T-cell (primary cell): ENCODE measurements around the gene ASCC1. TPM values are rescaled to one million over a fixed set of nuclear protein-coding genes. Genes with fewer than 3 reads are reported as not detected.

Experiments used
- ATAC-seq, 4 experiments: fragments of 200-7000 bp in 3 of 4; fragments of 150-1000 bp in 1 of 4; cut with Tn5 transposase; replicated peaks in 1 of 4; 1 replicate in 3 of 4; 2 replicates in 1 of 4; pipeline ENCODE4 v1.10.0; 2021; ENCODE audit warnings: moderate library complexity in 3 of 4, mild to moderate bottlenecking in 2 of 4, moderate number of reproducible peaks in 1 of 4
- CTCF ChIA-PET, 2 donors: fragments of 300-600 bp; sonication (Branson Sonifier 250); formaldehyde crosslinking; loops; one replicate each; lab custom pipeline; 2022; ENCODE audit warnings: antibody characterized with exemption in 2 of 2; lab: Charles Lee
- POLR2A ChIA-PET, 2 donors: fragments of 300-600 bp; sonication (Branson Sonifier 250); formaldehyde crosslinking; loops; one replicate each; lab custom pipeline; 2022; ENCODE audit warnings: antibody characterized with exemption in 2 of 2; lab: Charles Lee
- DNase-seq, 35 experiments: peaks; one replicate each; pipeline versions ENCODE4 v3.0.0 to v3.0.0-alpha.2; 2013 to 2023
- H3K27ac ChIP-seq: one replicate; pipeline ENCODE4 v1.5.1; 2013; ENCODE audit warnings: low read length
- H3K27me3 ChIP-seq, 2 experiments: replicated peaks in 1 of 2; 1 replicate in 1 of 2; 2 replicates in 1 of 2; pipeline versions ENCODE4 v1.6.1 to v1.7.0; 2013; ENCODE audit warnings: low read length in 1 of 2, mixed read lengths in 1 of 2; ENCODE audit not compliant: control insufficient read depth in 2 of 2, insufficient read depth in 2 of 2; ENCODE audit errors: extremely low read depth in 1 of 2
- H3K36me3 ChIP-seq, 2 donors: 1 replicate in 1 of 2; 2 replicates in 1 of 2; pipeline versions ENCODE4 v1.6.1 to v1.7.0; 2013; ENCODE audit warnings: low read length in 1 of 2; ENCODE audit not compliant: control insufficient read depth in 2 of 2, insufficient read depth in 1 of 2; ENCODE audit errors: extremely low read depth in 1 of 2
- H3K4me1 ChIP-seq, 2 experiments: 1 replicate in 1 of 2; 2 replicates in 1 of 2; pipeline versions ENCODE4 v1.6.1 to v1.7.0; 2013; ENCODE audit warnings: low read length in 2 of 2, mixed read lengths in 1 of 2; ENCODE audit not compliant: insufficient read depth in 2 of 2, control insufficient read depth in 1 of 2; ENCODE audit errors: extremely low read depth in 1 of 2
- H3K4me3 ChIP-seq, 2 donors: 1 replicate in 1 of 2; 2 replicates in 1 of 2; pipeline versions ENCODE4 v1.5.1 to v1.7.0; 2013; ENCODE audit warnings: mild to moderate bottlenecking in 2 of 2, low read length in 1 of 2, moderate library complexity in 1 of 2; ENCODE audit not compliant: control insufficient read depth in 1 of 2; ENCODE audit errors: extremely low read depth in 1 of 2
- H3K9me3 ChIP-seq: 2 replicates; pipeline ENCODE4 v1.7.0; 2013
- H3K27ac Mint-ChIP-seq, 2 donors: one replicate each; pipeline ENCODE4 v1.8.0; 2020 to 2021; ENCODE audit warnings: mild to moderate bottlenecking in 2 of 2, mixed read lengths in 2 of 2
- H3K27me3 Mint-ChIP-seq, 2 donors: one replicate each; pipeline ENCODE4 v1.8.0; 2021 to 2022; ENCODE audit warnings: mixed read lengths in 2 of 2
- H3K36me3 Mint-ChIP-seq: one replicate; pipeline ENCODE4 v1.8.0; 2021; ENCODE audit warnings: mixed read lengths
- H3K4me1 Mint-ChIP-seq, 3 donors: one replicate each; pipeline ENCODE4 v1.8.0; 2020 to 2022; ENCODE audit warnings: mixed read lengths in 3 of 3, mild to moderate bottlenecking in 1 of 3
- H3K4me3 Mint-ChIP-seq, 3 donors: one replicate each; pipeline ENCODE4 v1.8.0; 2020 to 2022; ENCODE audit warnings: mild to moderate bottlenecking in 3 of 3, mixed read lengths in 3 of 3, moderate library complexity in 3 of 3
- H3K9me3 Mint-ChIP-seq, 3 donors: one replicate each; pipeline ENCODE4 v1.8.0; 2020 to 2022; ENCODE audit warnings: mixed read lengths in 3 of 3
- WGBS: methylation state at CpG from one replicate; pipeline ENCODE4 v1.1.5; 2013; ENCODE audit warnings: missing lambda C conversion rate; ENCODE audit not compliant: insufficient coverage; 5-methylcytosine and 5-hydroxymethylcytosine counted together
- total RNA-seq, 35 experiments: library from RNA in 6 of 35; stranded (reverse) in 6 of 35; fragments of 120-200 nt in 1 of 35; gene quantifications; one replicate each; pipeline versions ENCODE4 v1.2.1 to v1.2.4 and lab custom pipeline; 2013 to 2026

The ASCC1 gene
- total RNA-seq, 5 donors from 2014 or later (not counting 1 experiment from before 2014, with no cell fraction given) = 15.7 to 24.1 (median 21.7) TPM

GRCh38 chr10:72088889-72089575 lies 127.0 kb downstream of the ASCC1 start:
- Mint-ChIP-seq H3K36me3 (peaks cover 29% of the 10 kb centered on the region), H3K4me1 (peaks cover 48 to 54% (median 52%) of the 10 kb centered on the region in 3 donors), H3K9me3 (no peaks in the 10 kb centered on the region), H3K27me3 (no peaks in the 10 kb centered on the region), H3K27ac (peak overlapping the region; percentile 99 to 100), H3K4me3 (peak overlapping the region; percentile 96 to 100 (median 99))
- Histone ChIP-seq H3K9me3 (no peaks in the 10 kb centered on the region), H3K4me3 (peak overlapping the region; percentile 77 to 98), H3K27me3 (no peaks in the 10 kb centered on the region), H3K36me3 (peaks cover 0 to 22% of the 10 kb centered on the region in 2 donors), H3K27ac (peak overlapping the region; percentile 97), H3K4me1 (peaks cover 35 to 51% of the 10 kb centered on the region in 2 experiments)
- peak; percentile 35 to 58 (median 43) for ATAC-seq
- DNase-seq = peak in 34 of 35 experiments; percentile 35 to 78 (median 58)
- ChIA-PET POLR2A (interaction anchor here (0.6 to 2.8 kb wide), 9 partner anchors 9 to 286 kb away, joined by 3 to 10 read pairs (median 5); no protein-coding TSS in a partner anchor), CTCF (interaction anchor here (0.7 to 1.8 kb wide), 6 partner anchors 20 to 175 kb away, joined by 3 to 5 read pairs (median 4); no protein-coding TSS in a partner anchor)
- WGBS = 9% methylated on average over 9 of the region's 14 CpGs

- no peaks in the 10 kb centered on the region for H3K9me3 Mint-ChIP-seq
- Histone ChIP-seq H3K4me1 (peaks cover 42 to 59% of the 10 kb centered on the region in 2 experiments), H3K27ac (peak within 1 kb of the TSS; percentile 97), H3K4me3 (peak within 1 kb of the TSS; percentile 77 to 98), H3K36me3 (peaks cover 3 to 30% of the 10 kb centered on the region in 2 donors), H3K27me3 (no peaks in the 10 kb centered on the region), H3K9me3 (no peaks in the 10 kb centered on the region)
- DNase-seq = peak; percentile 52 to 91 (median 77)
- peak within 1 kb of the TSS; percentile 96 to 100 (median 99) for H3K4me3 Mint-ChIP-seq
- ChIA-PET POLR2A (interaction anchor here (0.6 to 2.8 kb wide), 9 partner anchors 8 to 287 kb away, joined by 3 to 10 read pairs (median 5); no protein-coding TSS in a partner anchor), CTCF (interaction anchor here (0.6 to 1.8 kb wide), 6 partner anchors 21 to 176 kb away, joined by 3 to 5 read pairs (median 4); no protein-coding TSS in a partner anchor)
- H3K4me1 Mint-ChIP-seq = peaks cover 56 to 62% (median 61%) of the 10 kb centered on the region in 3 donors
- H3K36me3 Mint-ChIP-seq = peaks cover 34% of the 10 kb centered on the region
- ATAC-seq = peak; percentile 50 to 75 (median 55)
- under 1% methylated on average over 61 of the region's 65 CpGs for WGBS
- no peaks in the 10 kb centered on the region for H3K27me3 Mint-ChIP-seq
- H3K27ac Mint-ChIP-seq = peak within 1 kb of the TSS; percentile 99 to 100
These were observed 127.8 kb downstream of the ASCC1 start, which contains the start of gene SPOCK2 for GRCh38 chr10:72087969-72088888. TSS of gene SPOCK2 (minus strand) at chr10:72088551. CDS start at chr10:72088328, 223 bp downstream.

GRCh38 chr10:72087392-72087968 lies 128.6 kb downstream of the ASCC1 start:
- DNase-seq = peak in 30 of 35 experiments; percentile 34 to 68 (median 48)
- H3K27me3 Mint-ChIP-seq = no peaks in the 10 kb centered on the region
- whole genome bisulfite sequencing = 0% methylated on average over 49 of the region's 50 CpGs
- H3K4me1 ChIP-seq = peaks cover 49 to 66% of the 10 kb centered on the region in 2 experiments
- no peaks in the 10 kb centered on the region for H3K9me3 ChIP-seq
- ATAC-seq = peak; percentile 22 to 63 (median 59)
- H3K27ac Mint-ChIP-seq = peak overlapping the region; percentile 94 to 96
- peak overlapping the region; percentile 77 to 98 for H3K4me3 ChIP-seq
- H3K36me3 ChIP-seq = peaks cover 3 to 35% of the 10 kb centered on the region in 2 donors
- peaks cover 62 to 68% (median 68%) of the 10 kb centered on the region in 3 donors for H3K4me1 Mint-ChIP-seq
- H3K4me3 Mint-ChIP-seq = peak overlapping the region; percentile 95 to 100 (median 96)
- H3K9me3 Mint-ChIP-seq = no peaks in the 10 kb centered on the region
- peaks cover 34% of the 10 kb centered on the region for H3K36me3 Mint-ChIP-seq
- ChIA-PET CTCF (interaction anchor here (0.6 to 1.3 kb wide), 2 partner anchors 39 to 50 kb away, joined by 3 to 4 read pairs; no protein-coding TSS in a partner anchor), POLR2A (interaction anchor here (0.6 to 2.8 kb wide), 8 partner anchors 8 to 208 kb away, joined by 3 to 10 read pairs (median 4); no protein-coding TSS in a partner anchor)
- H3K27ac ChIP-seq = peak overlapping the region; percentile 97
- no peaks in the 10 kb centered on the region for H3K27me3 ChIP-seq

GRCh38 chr10:72086466-72087391 lies 129.3 kb downstream of the ASCC1 start:
- peak overlapping the region; percentile 94 to 99 for H3K27ac Mint-ChIP-seq
- peak overlapping the region; percentile 80 for H3K27ac ChIP-seq

More at GRCh38 chr10:72086466-72087391, 129.3 kb downstream of the ASCC1 start:
- Histone ChIP-seq H3K27me3 (no peaks in the 10 kb centered on the region), H3K4me3 (peak overlapping the region; percentile 77 to 98), H3K4me1 (peaks cover 55 to 74% of the 10 kb centered on the region in 2 experiments), H3K36me3 (peaks cover 3 to 43% of the 10 kb centered on the region in 2 donors), H3K9me3 (no peaks in the 10 kb centered on the region)
- ChIA-PET POLR2A (interaction anchor here (0.6 kb wide), 3 partner anchors 23 to 209 kb away, joined by 3 to 6 read pairs (median 4); no protein-coding TSS in a partner anchor), CTCF (interaction anchor here in 1 of 2 donors (0.5 kb wide), 2 partner anchors 232 to 253 kb away, joined by 4 read pairs; no protein-coding TSS in a partner anchor)
- DNase-seq (peak; percentile 41 to 86 (median 64)), ATAC-seq (peak; percentile 8 to 58 (median 56))
- no peaks in the 10 kb centered on the region for H3K9me3 Mint-ChIP-seq
- H3K27me3 Mint-ChIP-seq = no peaks in the 10 kb centered on the region
- peaks cover 34% of the 10 kb centered on the region for H3K36me3 Mint-ChIP-seq
- WGBS = 18% methylated on average over 47 of the region's 61 CpGs
- H3K4me3 Mint-ChIP-seq = peak overlapping the region; percentile 95 to 96 (median 96)
- peaks cover 67 to 75% (median 73%) of the 10 kb centered on the region in 3 donors for H3K4me1 Mint-ChIP-seq
